SK-N-MC (cell line): ENCODE measurements around the gene KRT16.
"Not testable (repeated sequence)": the region's sequence is repeated elsewhere in the genome, so short reads cannot be mapped to it uniquely, and the experiment has no call there.

ENCODE experiments used
- DNase-seq: peaks from one replicate; pipeline ENCODE4 v3.0.0-alpha.2; 2011; ENCODE audit warnings: low read depth, low spot score
- H3K27ac ChIP-seq: fragments of 200-600 bp; sonication (generic); 2 replicates; pipeline ENCODE4 v1.5.1; 2016; ENCODE audit warnings: mixed run types
- H3K36me3 ChIP-seq: fragments of 200-600 bp; sonication (generic); 2 replicates; pipeline ENCODE4 v1.6.1; 2017; ENCODE audit warnings: antibody characterized with exemption, low read length, mixed read lengths; ENCODE audit not compliant: insufficient read depth
- H3K4me3 ChIP-seq: fragments of 200-600 bp; sonication (generic); 2 replicates; pipeline ENCODE4 v1.5.1; 2016
- H3K9ac ChIP-seq: fragments of 200-600 bp; sonication (generic); 2 replicates; pipeline ENCODE4 v1.8.0; 2017; ENCODE audit warnings: mixed run types, mixed read lengths; ENCODE audit not compliant: insufficient read length
- H3K9me3 ChIP-seq: fragments of 200-600 bp; sonication (generic); 2 replicates; pipeline ENCODE4 v1.6.1; 2017; ENCODE audit warnings: low read depth, mild to moderate bottlenecking, antibody characterized with exemption, low read length, moderate library complexity, mixed read lengths
- EZH2 ChIP-seq: fragments of 200-600 bp; sonication (generic); IDR thresholded peaks from one replicate; pipeline ENCODE4 v1.6.1; 2017; ENCODE audit warnings: antibody characterized with exemption
- FOXP2 ChIP-seq: optimal IDR thresholded peaks from 2 replicates; pipeline ENCODE3; 2011; ENCODE audit warnings: mild to moderate bottlenecking, moderate library complexity; ENCODE audit not compliant: insufficient read depth; ENCODE audit errors: extremely low read length, control extremely low read depth
- POLR2AphosphoS5 ChIP-seq: IDR thresholded peaks from 2 replicates; pipeline ENCODE4 v1.6.1; 2012; ENCODE audit warnings: mild to moderate bottlenecking, low read depth, low read length, borderline replicate concordance

KRT16 gene

DNA sequence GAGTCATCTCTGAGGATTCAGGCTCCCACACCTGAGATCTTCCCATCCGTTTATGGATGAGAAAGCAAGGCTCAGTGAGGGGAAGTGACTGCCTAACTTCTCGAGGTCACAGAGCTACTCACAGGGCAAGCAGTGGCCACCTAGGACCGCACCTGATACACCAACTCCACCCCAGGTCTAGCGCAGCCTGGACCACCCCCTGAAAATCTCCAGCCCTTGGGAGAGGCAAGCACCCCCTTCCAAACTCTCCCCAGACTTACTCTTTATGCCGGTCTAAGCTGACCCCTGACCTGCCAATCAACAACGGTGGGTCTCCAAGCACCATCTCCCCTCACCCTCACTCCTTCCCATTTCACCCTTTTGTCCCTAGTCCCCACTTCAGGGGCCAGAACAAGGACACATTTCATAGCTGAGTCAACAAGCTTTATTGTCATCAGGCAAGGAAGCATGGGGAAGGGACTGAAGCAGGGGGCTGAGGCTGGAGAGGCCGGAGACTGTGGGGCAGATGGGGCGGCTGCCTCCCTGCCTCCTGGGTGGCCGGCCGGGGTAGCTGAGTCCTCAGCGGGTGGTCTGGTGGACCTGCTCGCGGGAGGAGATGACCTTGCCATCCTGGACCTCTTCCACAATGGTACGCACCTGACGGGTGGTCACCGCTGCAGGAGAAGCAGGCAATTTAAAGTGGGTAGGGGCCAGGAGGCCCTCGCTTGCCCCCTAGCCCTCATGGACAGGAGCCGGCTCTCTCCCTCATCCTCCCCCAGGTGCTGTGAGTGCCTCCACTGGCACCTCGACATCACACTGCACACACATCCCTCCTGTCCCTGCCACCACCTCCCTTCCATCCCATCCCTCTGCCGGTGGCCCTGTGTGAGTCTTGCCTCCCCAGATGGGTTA, 6.7 kb upstream of the KRT16 start:
- H3K4me3 ChIP-seq: no peak overlapping the region
- H3K36me3 ChIP-seq: no peaks in the 10 kb centered on the region
- no peak overlapping the region for H3K9ac ChIP-seq
- H3K27ac ChIP-seq: no peak overlapping the region
- TF ChIP-seq POLR2AphosphoS5 (no peak), FOXP2 (no peak), EZH2 (no peak)
- no peak for DNase-seq
- H3K9me3 ChIP-seq: no peaks in the 10 kb centered on the region

DNA sequence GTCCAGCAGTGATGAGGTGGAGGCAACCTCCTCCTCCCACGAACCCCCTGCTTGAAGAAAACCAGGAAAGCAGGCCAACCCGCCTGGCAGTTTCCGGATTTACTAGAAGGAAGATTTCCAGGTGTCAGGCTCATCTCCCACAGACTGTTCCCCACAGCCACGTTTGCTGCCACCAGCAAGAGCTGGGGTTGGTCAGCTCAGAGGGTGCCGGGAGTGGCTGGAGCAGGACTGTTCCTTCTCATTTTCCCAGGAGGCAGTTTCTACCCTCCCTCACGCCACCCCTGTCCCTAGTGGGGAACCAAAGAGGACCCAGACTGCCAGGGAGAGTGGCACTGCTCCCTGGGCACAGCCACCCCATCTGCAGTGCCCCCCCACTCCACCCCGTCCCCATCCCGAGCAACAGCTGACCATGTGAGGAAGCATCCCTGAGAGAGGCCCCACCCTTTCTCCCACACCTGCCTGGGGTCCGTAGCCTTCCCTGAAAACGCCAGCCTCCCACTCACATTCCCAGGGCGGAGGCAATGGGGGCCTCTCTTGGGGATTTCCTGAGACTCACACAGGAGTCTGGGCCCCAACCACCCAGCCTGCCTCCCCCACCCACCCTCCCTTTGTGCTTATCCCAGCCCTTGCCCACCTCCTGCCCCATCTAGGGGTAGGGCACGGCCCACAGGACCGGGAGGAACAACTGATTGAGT, 5.9 kb upstream of the KRT16 start:
- no peaks in the 10 kb centered on the region for H3K9me3 ChIP-seq
- no peaks in the 10 kb centered on the region for H3K36me3 ChIP-seq
- no peak overlapping the region for H3K4me3 ChIP-seq
- TF ChIP-seq FOXP2: no peak
- TF ChIP-seq POLR2AphosphoS5: no peak
- TF ChIP-seq EZH2: no peak
- H3K9ac ChIP-seq: no peak overlapping the region
- no peak for DNase-seq
- no peak overlapping the region for H3K27ac ChIP-seq

DNA sequence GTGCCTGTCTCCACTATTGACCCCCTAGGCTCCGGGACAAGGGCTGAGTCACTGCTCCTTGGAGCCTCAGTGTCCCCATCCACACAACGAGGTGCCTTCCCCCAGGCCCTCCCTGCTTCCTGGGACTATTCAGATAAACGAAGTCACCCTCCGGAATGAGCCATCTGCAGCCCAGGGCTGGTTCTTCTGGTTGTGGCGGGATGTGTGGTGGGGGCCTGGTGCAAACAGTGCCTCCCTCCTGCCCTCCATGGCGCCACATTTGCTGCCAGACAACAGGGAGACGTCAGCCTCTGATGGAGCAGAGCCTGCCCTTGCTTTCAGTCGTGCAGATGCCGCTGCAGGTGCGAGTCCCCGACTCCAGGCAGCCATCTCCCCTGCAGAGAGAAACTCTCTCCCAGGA, 5.1 kb upstream of the KRT16 start:
- TF ChIP-seq FOXP2 (no peak), POLR2AphosphoS5 (no peak), EZH2 (no peak)
- Histone ChIP-seq H3K27ac (no peak overlapping the region), H3K9me3 (no peaks in the 10 kb centered on the region), H3K36me3 (no peaks in the 10 kb centered on the region), H3K9ac (no peak overlapping the region), H3K4me3 (no peak overlapping the region)
- DNase-seq: no peak

DNA sequence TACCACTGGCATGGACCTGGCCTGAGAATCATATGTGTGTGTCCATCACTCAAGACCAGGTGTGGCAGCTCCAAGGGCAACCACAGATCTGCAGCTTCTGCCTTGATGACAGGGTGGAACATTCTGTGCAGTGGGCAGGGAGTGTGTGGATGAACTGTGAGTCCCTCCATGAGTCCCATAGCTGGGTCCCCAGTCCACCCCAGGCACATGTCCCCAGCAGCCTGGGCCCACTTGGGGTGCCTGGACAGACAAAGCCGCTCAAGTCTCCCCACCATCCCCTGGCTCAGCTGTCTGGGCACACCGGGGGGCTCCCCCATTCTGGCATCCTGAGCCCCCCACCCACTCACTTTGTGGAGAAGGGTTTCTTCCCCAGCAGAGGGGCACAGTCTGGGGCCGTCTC, 4.6 kb upstream of the KRT16 start:
- Histone ChIP-seq H3K36me3 (no peaks in the 10 kb centered on the region), H3K4me3 (no peak overlapping the region), H3K9me3 (no peaks in the 10 kb centered on the region), H3K9ac (no peak overlapping the region), H3K27ac (no peak overlapping the region)
- TF ChIP-seq EZH2 (no peak), FOXP2 (no peak), POLR2AphosphoS5 (no peak)
- no peak for DNase-seq

DNA sequence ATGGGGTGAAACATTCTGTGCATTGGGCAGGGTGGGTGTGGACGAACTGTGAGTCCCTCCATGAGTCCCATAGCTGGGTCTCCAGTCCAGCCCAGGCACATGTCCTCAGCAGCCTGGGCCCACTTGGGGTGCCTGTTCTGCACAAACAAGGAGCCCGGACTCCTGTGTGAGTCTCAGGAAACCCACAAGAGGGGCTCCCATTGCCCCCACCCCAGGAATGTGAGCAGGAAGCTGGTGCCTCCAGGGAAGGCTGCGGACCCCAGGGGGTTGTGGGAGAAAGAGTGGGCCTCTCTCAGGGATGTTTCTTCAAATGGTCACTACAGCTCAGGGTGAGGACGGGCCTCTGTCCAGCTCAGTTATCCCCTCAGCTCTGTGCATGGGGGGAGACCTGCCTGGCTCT, 3.9 kb upstream of the KRT16 start:
- H3K9ac ChIP-seq, H3K4me3 ChIP-seq, H3K36me3 ChIP-seq, H3K27ac ChIP-seq, DNase-seq, H3K9me3 ChIP-seq: not testable (repeated sequence)

DNA sequence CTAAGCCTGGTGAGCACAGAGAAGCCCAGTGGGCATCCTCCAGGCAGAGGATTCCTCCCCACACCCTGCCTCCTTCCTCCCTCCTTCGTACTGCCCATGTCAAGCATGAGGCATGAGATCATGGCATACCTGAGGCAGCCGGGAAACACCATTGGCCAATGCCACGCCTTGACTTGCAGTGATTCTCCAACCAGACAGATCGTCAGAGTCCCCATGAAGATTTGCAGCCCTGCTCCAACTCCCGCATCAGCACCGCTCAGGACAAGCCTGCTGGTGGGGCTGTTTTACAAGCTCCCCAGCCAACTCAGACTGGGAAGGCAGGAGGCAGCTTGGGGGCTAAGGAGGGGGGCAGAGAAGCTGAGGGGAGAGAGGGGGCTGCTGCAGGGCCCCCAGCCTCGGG, 2.9 kb upstream of the KRT16 start:
- TF ChIP-seq FOXP2 (no peak), EZH2 (no peak), POLR2AphosphoS5 (no peak)
- no peak for DNase-seq

DNA sequence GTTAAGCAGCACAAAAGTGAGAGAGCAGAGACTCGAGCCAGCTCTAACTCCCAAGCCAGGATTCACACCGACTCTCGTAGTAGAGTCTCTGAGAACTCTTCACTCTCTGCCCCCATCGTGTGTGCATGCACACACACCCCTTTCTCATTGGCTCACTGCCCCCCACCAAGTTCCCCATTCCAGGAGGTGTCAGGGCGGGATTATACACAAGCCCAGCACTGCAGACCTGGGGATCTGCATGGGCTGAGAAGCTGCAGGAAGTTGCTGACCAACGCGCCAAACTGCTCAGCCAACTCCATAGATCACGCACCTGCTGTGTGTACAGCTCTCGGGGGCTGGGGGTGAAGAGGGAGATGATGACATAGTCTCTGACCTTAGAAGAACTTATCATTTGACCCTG, 2.2 kb upstream of the KRT16 start:
- H3K4me3 ChIP-seq: not testable (repeated sequence)

More for the DNA sequence above, 2.9 kb upstream of the KRT16 start:
- Histone ChIP-seq H3K9ac (no peak overlapping the region), H3K27ac (no peak overlapping the region), H3K4me3 (no peak overlapping the region), H3K9me3 (no peaks in the 10 kb centered on the region), H3K36me3 (no peaks in the 10 kb centered on the region)

DNA sequence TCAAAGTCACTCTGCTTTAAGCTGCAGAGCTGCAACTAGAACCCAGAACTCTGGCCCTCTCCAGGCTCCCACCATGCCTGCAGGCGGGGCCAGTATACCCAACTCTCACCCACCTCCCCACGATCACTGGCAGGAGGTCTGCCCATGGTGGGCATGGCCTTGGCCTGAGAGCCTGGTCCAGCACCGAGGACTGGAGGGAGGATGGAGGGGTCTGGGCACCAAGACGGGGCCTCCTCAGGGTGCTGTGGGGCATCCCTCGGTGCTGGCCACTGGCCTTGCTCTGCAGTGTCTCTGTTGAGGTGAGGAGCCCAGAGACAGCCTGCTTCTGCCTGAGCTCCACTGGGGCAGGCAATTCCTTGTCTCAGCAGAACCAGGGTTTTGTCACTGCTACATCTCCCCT, 1.5 kb upstream of the KRT16 start:
- H3K9me3 ChIP-seq: no peaks in the 10 kb centered on the region
- no peak for TF ChIP-seq EZH2
- no peak for TF ChIP-seq POLR2AphosphoS5
- no peak for TF ChIP-seq FOXP2
- no peaks in the 10 kb centered on the region for H3K36me3 ChIP-seq
- H3K27ac ChIP-seq: no peak overlapping the region
- no peak for DNase-seq
- H3K4me3 ChIP-seq: no peak overlapping the region
- H3K9ac ChIP-seq: no peak overlapping the region

More for the DNA sequence above, 2.2 kb upstream of the KRT16 start:
- H3K36me3 ChIP-seq, DNase-seq, H3K27ac ChIP-seq, H3K9ac ChIP-seq, H3K9me3 ChIP-seq: not testable (repeated sequence)
